MM.1S (cell line): ENCODE results near the gene RFPL1.
"Not testable (repeated sequence)": the region's sequence is repeated elsewhere in the genome, so short reads cannot be mapped to it uniquely, and the experiment has no call there.

Experiments used
- DNase-seq: peaks from one replicate; pipeline ENCODE4 v3.0.0-alpha.2; 2015
- H2AFZ ChIP-seq: fragments of 300-600 bp; sonication (generic); 2 replicates; pipeline ENCODE4 v1.6.0; 2016; ENCODE audit warnings: antibody characterized with exemption, low read length
- H3F3A ChIP-seq: fragments of 300-600 bp; sonication (generic); 2 replicates; pipeline ENCODE4 v1.6.1; 2016; ENCODE audit warnings: mild to moderate bottlenecking, antibody characterized with exemption, low read length, moderate library complexity, mixed read lengths; ENCODE audit not compliant: insufficient read depth
- H3K27ac ChIP-seq: fragments of 300-600 bp; sonication (generic); 2 replicates; pipeline ENCODE4 v1.5.1; 2016; ENCODE audit warnings: mild to moderate bottlenecking, low read length
- H3K27me3 ChIP-seq: fragments of 300-600 bp; sonication (generic); replicated peaks from 2 replicates; pipeline ENCODE4 v1.6.0; 2016; ENCODE audit warnings: low read length; ENCODE audit not compliant: insufficient read depth
- H3K36me3 ChIP-seq: fragments of 300-600 bp; sonication (generic); replicated peaks from 2 replicates; pipeline ENCODE4 v1.6.1; 2016; ENCODE audit warnings: mild to moderate bottlenecking, low read length, mixed read lengths; ENCODE audit not compliant: insufficient read depth
- H3K4me1 ChIP-seq: fragments of 300-600 bp; sonication (generic); 2 replicates; pipeline ENCODE4 v1.6.1; 2016; ENCODE audit warnings: low read length, mixed read lengths
- H3K4me2 ChIP-seq: fragments of 300-600 bp; sonication (generic); 2 replicates; pipeline ENCODE4 v1.6.0; 2016; ENCODE audit warnings: low read depth, low read length
- H3K4me3 ChIP-seq: fragments of 300-600 bp; sonication (generic); 2 replicates; pipeline ENCODE4 v1.5.1; 2016; ENCODE audit warnings: low read length, mixed read lengths
- H3K79me2 ChIP-seq: fragments of 300-600 bp; sonication (generic); 2 replicates; pipeline ENCODE4 v1.6.1; 2016; ENCODE audit warnings: mixed run types, low read length, mixed read lengths
- H3K9ac ChIP-seq: fragments of 300-600 bp; sonication (generic); 2 replicates; pipeline ENCODE4 v1.6.1; 2016; ENCODE audit warnings: low read length, mixed read lengths
- H3K9me2 ChIP-seq: fragments of 300-600 bp; sonication (generic); replicated peaks from 2 replicates; pipeline ENCODE4 v1.6.1; 2016; ENCODE audit warnings: mild to moderate bottlenecking, low read length, mixed read lengths; ENCODE audit not compliant: insufficient read depth
- H3K9me3 ChIP-seq: fragments of 300-600 bp; sonication (generic); replicated peaks from 2 replicates; pipeline ENCODE4 v1.6.1; 2016; ENCODE audit warnings: mild to moderate bottlenecking, low read length, mixed read lengths; ENCODE audit not compliant: insufficient read depth
- H4K20me1 ChIP-seq: fragments of 300-600 bp; sonication (generic); 2 replicates; pipeline ENCODE4 v1.6.1; 2016; ENCODE audit warnings: mild to moderate bottlenecking, low read length, moderate library complexity, mixed read lengths; ENCODE audit not compliant: insufficient read depth
- CTCF ChIP-seq: fragments of 300-600 bp; sonication (generic); IDR thresholded peaks from 2 replicates; pipeline ENCODE4 v1.5.1; 2016; ENCODE audit warnings: antibody characterized with exemption, low read length, mixed read lengths
- EZH2 ChIP-seq: fragments of 300-600 bp; sonication (generic); optimal IDR thresholded peaks from 2 replicates; pipeline ENCODE3; 2017; ENCODE audit warnings: low read depth, mild to moderate bottlenecking, antibody characterized with exemption, low read length, mixed read lengths
- EZH2phosphoT487 ChIP-seq: fragments of 300-600 bp; sonication (generic); IDR thresholded peaks from 2 replicates; pipeline ENCODE4 v1.6.1; 2018; ENCODE audit warnings: antibody characterized with exemption, low read length

RFPL1 gene

GRCh38 chr22:29412772-29413171, 25.6 kb upstream of the RFPL1 start:
- H3K27me3 ChIP-seq, H4K20me1 ChIP-seq, H3K4me3 ChIP-seq, H3K9ac ChIP-seq, H3K79me2 ChIP-seq, H2AFZ ChIP-seq, H3K4me2 ChIP-seq, DNase-seq, H3K36me3 ChIP-seq, H3K9me3 ChIP-seq, H3K9me2 ChIP-seq, H3K27ac ChIP-seq: not testable (repeated sequence)
- Histone ChIP-seq H3K4me1 (peaks cover 19% of the 10 kb centered on the region), H3F3A (peaks cover 16% of the 10 kb centered on the region)
- peak; percentile 43 for TF ChIP-seq CTCF

GRCh38 chr22:29414951-29415591, 23.3 kb upstream of the RFPL1 start:
- peaks cover 15% of the 10 kb centered on the region for H3K4me1 ChIP-seq
- H3K9me3 ChIP-seq, H3K36me3 ChIP-seq, H3K9me2 ChIP-seq, H3K27me3 ChIP-seq, H4K20me1 ChIP-seq, H3K79me2 ChIP-seq: not testable (repeated sequence)
- peak overlapping the region; percentile 69; the same call in 1 of the 2 replicates for H3K4me2 ChIP-seq
- peak; percentile 93 for DNase-seq
- peak overlapping the region; percentile 61 for H3K4me3 ChIP-seq
- peaks cover 16% of the 10 kb centered on the region for H3F3A ChIP-seq
- peak overlapping the region; percentile 28; the same call in 1 of the 2 replicates for H3K9ac ChIP-seq
- H2AFZ ChIP-seq = peak overlapping the region; percentile 96
- H3K27ac ChIP-seq = peak overlapping the region; percentile 41; the same call in 1 of the 2 replicates

GRCh38 chr22:29418704-29419103, 19.7 kb upstream of the RFPL1 start:
- not testable (repeated sequence) for H2AFZ ChIP-seq, H3K9me2 ChIP-seq, H3K79me2 ChIP-seq, H3K36me3 ChIP-seq, H3K4me1 ChIP-seq, DNase-seq, H3K9me3 ChIP-seq, H3K27ac ChIP-seq, H4K20me1 ChIP-seq, H3K4me3 ChIP-seq, H3K4me2 ChIP-seq, H3K27me3 ChIP-seq, H3F3A ChIP-seq, H3K9ac ChIP-seq

- Histone ChIP-seq H3K27me3 (no peaks in the 10 kb centered on the region), H3K9me2 (no peaks in the 10 kb centered on the region), H3K4me3 (no peak overlapping the region), H3K9ac (no peak overlapping the region), H3F3A (no peaks in the 10 kb centered on the region), H2AFZ (no peak overlapping the region), H3K4me1 (no peaks in the 10 kb centered on the region), H3K36me3 (no peaks in the 10 kb centered on the region), H3K27ac (no peak overlapping the region), H3K79me2 (no peaks in the 10 kb centered on the region), H3K9me3 (no peaks in the 10 kb centered on the region), H4K20me1 (no peaks in the 10 kb centered on the region), H3K4me2 (no peak overlapping the region)
- TF ChIP-seq EZH2phosphoT487 (no peak), EZH2 (no peak), CTCF (no peak)
- no peak for DNase-seq
These were observed 11.9 kb upstream of the RFPL1 start for GRCh38 chr22:29426476-29426875.
